Measurements from ENCODE around the gene FNDC1. TPM values are rescaled to one million over a fixed set of nuclear protein-coding genes. Genes with fewer than 3 reads are reported as not detected.

FNDC1 gene
- total RNA-seq, 2 experiments from 2014 or later, result not detected

- H3K27ac Mint-ChIP-seq, result no peak overlapping the region
- no peak overlapping the region for H3K4me3 Mint-ChIP-seq
- CTCF ChIA-PET, result interaction anchor here (0.7 kb wide), 1 partner anchor 11 kb away, joined by 4 read pairs; no protein-coding TSS in a partner anchor
- DNase-seq, result no peak
- no peaks in the 10 kb centered on the region for H3K36me3 Mint-ChIP-seq (ENCODE audit: low read depth)
- no peaks in the 10 kb centered on the region for H3K4me1 Mint-ChIP-seq (ENCODE audit: low read depth)
- H3K9me3 Mint-ChIP-seq, result peaks cover 4% of the 10 kb centered on the region
- H3K27me3 Mint-ChIP-seq (ENCODE audit: low read depth), result peaks cover 3% of the 10 kb centered on the region
- intact Hi-C loops (cut with micrococcal nuclease), result no loop called here
Measured at GRCh38 chr6:159249128-159249527, 79.9 kb downstream of the FNDC1 start.

- CTCF ChIA-PET, result interaction anchor here (0.7 kb wide), 1 partner anchor 11 kb away, joined by 4 read pairs; no protein-coding TSS in a partner anchor
- H3K36me3 Mint-ChIP-seq (ENCODE audit: low read depth), result no peaks in the 10 kb centered on the region
- intact Hi-C loops (cut with micrococcal nuclease), result loop anchor here (5.0 to 10.0 kb wide), 4 partner anchors 77 to 358 kb away; no protein-coding TSS in a partner anchor
- no peak overlapping the region for H3K4me3 Mint-ChIP-seq
- peaks cover 2% of the 10 kb centered on the region for H3K9me3 Mint-ChIP-seq
- DNase-seq, result no peak
- H3K4me1 Mint-ChIP-seq (ENCODE audit: low read depth), result no peaks in the 10 kb centered on the region
- no peak overlapping the region for H3K27ac Mint-ChIP-seq
- H3K27me3 Mint-ChIP-seq (ENCODE audit: low read depth), result peaks cover 5% of the 10 kb centered on the region
Measured at GRCh38 chr6:159249752-159250151, 80.6 kb downstream of the FNDC1 start.

- Mint-ChIP-seq H3K9me3 (no peaks in the 10 kb centered on the region), H3K27me3 (ENCODE audit: low read depth) (peaks cover 7% of the 10 kb centered on the region), H3K4me3 (no peak overlapping the region), H3K36me3 (ENCODE audit: low read depth) (no peaks in the 10 kb centered on the region), H3K27ac (no peak overlapping the region), H3K4me1 (ENCODE audit: low read depth) (no peaks in the 10 kb centered on the region)
- CTCF ChIA-PET, result interaction anchor here (0.6 to 1.3 kb wide), 3 partner anchors 8 to 1027 kb away, joined by 3 read pairs; no protein-coding TSS in a partner anchor
- intact Hi-C loops (cut with micrococcal nuclease), result loop anchor here (5.0 to 10.0 kb wide), 4 partner anchors 78 to 357 kb away; no protein-coding TSS in a partner anchor
- no peak for DNase-seq
Measured at GRCh38 chr6:159250633-159251032, 81.4 kb downstream of the FNDC1 start.

GRCh38 chr6:159252955-159253508 is 83.8 kb downstream of the FNDC1 start:
- H3K27me3 Mint-ChIP-seq (ENCODE audit: low read depth), result peaks cover 12% of the 10 kb centered on the region
- no peak overlapping the region for H3K4me3 Mint-ChIP-seq
- H3K36me3 Mint-ChIP-seq (ENCODE audit: low read depth), result no peaks in the 10 kb centered on the region
- peak; percentile 22 for DNase-seq
- no peak overlapping the region for H3K27ac Mint-ChIP-seq
- no peaks in the 10 kb centered on the region for H3K9me3 Mint-ChIP-seq
- intact Hi-C loops (cut with micrococcal nuclease), result loop anchor here (1.0 to 10.0 kb wide), 5 partner anchors 81 to 401 kb away; no protein-coding TSS in a partner anchor
- CTCF ChIA-PET, result interaction anchor here (0.6 to 2.4 kb wide), 26 partner anchors 9 to 405 kb away, joined by 3 to 17 read pairs (median 4); no protein-coding TSS in a partner anchor
- H3K4me1 Mint-ChIP-seq (ENCODE audit: low read depth), result no peaks in the 10 kb centered on the region

GRCh38 chr6:159254186-159254585 is 85.0 kb downstream of the FNDC1 start:
- DNase-seq, result no peak
- H3K9me3 Mint-ChIP-seq, result no peaks in the 10 kb centered on the region
- peaks cover 12% of the 10 kb centered on the region for H3K27me3 Mint-ChIP-seq (ENCODE audit: low read depth)
- H3K27ac Mint-ChIP-seq, result no peak overlapping the region
- CTCF ChIA-PET, result interaction anchor here (0.7 to 2.1 kb wide), 3 partner anchors 36 to 401 kb away, joined by 4 to 17 read pairs (median 10); no protein-coding TSS in a partner anchor
- no peaks in the 10 kb centered on the region for H3K36me3 Mint-ChIP-seq (ENCODE audit: low read depth)
- H3K4me1 Mint-ChIP-seq (ENCODE audit: low read depth), result no peaks in the 10 kb centered on the region
- H3K4me3 Mint-ChIP-seq, result no peak overlapping the region
- intact Hi-C loops (cut with micrococcal nuclease), result loop anchor here (5.0 to 10.0 kb wide), 4 partner anchors 82 to 353 kb away; no protein-coding TSS in a partner anchor

- Mint-ChIP-seq H3K27ac (no peak overlapping the region), H3K27me3 (ENCODE audit: low read depth) (peaks cover 12% of the 10 kb centered on the region), H3K4me1 (ENCODE audit: low read depth) (no peaks in the 10 kb centered on the region), H3K4me3 (no peak overlapping the region), H3K9me3 (no peaks in the 10 kb centered on the region), H3K36me3 (ENCODE audit: low read depth) (no peaks in the 10 kb centered on the region)
- CTCF ChIA-PET, result interaction anchor here (0.6 to 1.1 kb wide), 3 partner anchors 33 to 103 kb away, joined by 3 read pairs; no protein-coding TSS in a partner anchor
- intact Hi-C loops (cut with micrococcal nuclease), result loop anchor here (10.0 kb wide), 2 partner anchors 209 to 241 kb away; no protein-coding TSS in a partner anchor
- DNase-seq, result no peak
Measured at GRCh38 chr6:159255434-159255951, 86.3 kb downstream of the FNDC1 start.

GRCh38 chr6:159256128-159256527 is 86.9 kb downstream of the FNDC1 start:
- Mint-ChIP-seq H3K4me3 (no peak overlapping the region), H3K4me1 (ENCODE audit: low read depth) (no peaks in the 10 kb centered on the region), H3K9me3 (no peaks in the 10 kb centered on the region), H3K27ac (no peak overlapping the region), H3K27me3 (ENCODE audit: low read depth) (peaks cover 12% of the 10 kb centered on the region), H3K36me3 (ENCODE audit: low read depth) (no peaks in the 10 kb centered on the region)
- intact Hi-C loops (cut with micrococcal nuclease), result loop anchor here (10.0 kb wide), 2 partner anchors 209 to 241 kb away; no protein-coding TSS in a partner anchor
- CTCF ChIA-PET, result interaction anchor here (1.1 kb wide), 1 partner anchor 102 kb away, joined by 3 read pairs; no protein-coding TSS in a partner anchor
- no peak for DNase-seq

GRCh38 chr6:159257846-159258245 is 88.6 kb downstream of the FNDC1 start:
- intact Hi-C loops (cut with micrococcal nuclease), result loop anchor here (10.0 kb wide), 2 partner anchors 207 to 243 kb away; no protein-coding TSS in a partner anchor
- Mint-ChIP-seq H3K4me3 (no peak overlapping the region), H3K9me3 (no peaks in the 10 kb centered on the region), H3K36me3 (ENCODE audit: low read depth) (no peaks in the 10 kb centered on the region), H3K4me1 (ENCODE audit: low read depth) (no peaks in the 10 kb centered on the region), H3K27me3 (ENCODE audit: low read depth) (peaks cover 16% of the 10 kb centered on the region), H3K27ac (no peak overlapping the region)
- CTCF ChIA-PET, result no interaction called here
- DNase-seq, result no peak

- CTCF ChIA-PET, result interaction anchor here (1.4 to 1.7 kb wide), 2 partner anchors 9 to 10 kb away, joined by 3 to 4 read pairs; no protein-coding TSS in a partner anchor
- intact Hi-C loops (cut with micrococcal nuclease), result loop anchor here (10.0 kb wide), 2 partner anchors 205 to 245 kb away; no protein-coding TSS in a partner anchor
- Mint-ChIP-seq H3K4me1 (ENCODE audit: low read depth) (no peaks in the 10 kb centered on the region), H3K9me3 (no peaks in the 10 kb centered on the region), H3K27me3 (ENCODE audit: low read depth) (peaks cover 15% of the 10 kb centered on the region), H3K36me3 (ENCODE audit: low read depth) (no peaks in the 10 kb centered on the region), H3K27ac (no peak overlapping the region), H3K4me3 (no peak overlapping the region)
- no peak for DNase-seq
Measured at GRCh38 chr6:159259441-159260125, 90.4 kb downstream of the FNDC1 start.

- Mint-ChIP-seq H3K9me3 (no peaks in the 10 kb centered on the region), H3K36me3 (ENCODE audit: low read depth) (no peaks in the 10 kb centered on the region), H3K27me3 (ENCODE audit: low read depth) (peaks cover 13% of the 10 kb centered on the region), H3K4me1 (ENCODE audit: low read depth) (no peaks in the 10 kb centered on the region), H3K27ac (no peak overlapping the region), H3K4me3 (no peak overlapping the region)
- DNase-seq, result no peak
- CTCF ChIA-PET, result interaction anchor here (1.7 kb wide), 1 partner anchor 11 kb away, joined by 4 read pairs; no protein-coding TSS in a partner anchor
- intact Hi-C loops (cut with micrococcal nuclease), result no loop called here
Measured at GRCh38 chr6:159260208-159260607, 91.0 kb downstream of the FNDC1 start.

GRCh38 chr6:159261995-159262394 is 92.8 kb downstream of the FNDC1 start:
- H3K4me3 Mint-ChIP-seq, result no peak overlapping the region
- no peaks in the 10 kb centered on the region for H3K36me3 Mint-ChIP-seq (ENCODE audit: low read depth)
- intact Hi-C loops (cut with micrococcal nuclease), result no loop called here
- DNase-seq, result no peak
- CTCF ChIA-PET, result interaction anchor here (1.2 kb wide), 2 partner anchors 10 to 706 kb away, joined by 3 to 4 read pairs; no protein-coding TSS in a partner anchor
- H3K27me3 Mint-ChIP-seq (ENCODE audit: low read depth), result peaks cover 7% of the 10 kb centered on the region
- H3K9me3 Mint-ChIP-seq, result no peaks in the 10 kb centered on the region
- no peaks in the 10 kb centered on the region for H3K4me1 Mint-ChIP-seq (ENCODE audit: low read depth)
- no peak overlapping the region for H3K27ac Mint-ChIP-seq

GRCh38 chr6:159262586-159262985 is 93.4 kb downstream of the FNDC1 start:
- Mint-ChIP-seq H3K9me3 (no peaks in the 10 kb centered on the region), H3K27ac (no peak overlapping the region), H3K36me3 (ENCODE audit: low read depth) (no peaks in the 10 kb centered on the region), H3K4me3 (no peak overlapping the region), H3K27me3 (ENCODE audit: low read depth) (peaks cover 9% of the 10 kb centered on the region), H3K4me1 (ENCODE audit: low read depth) (no peaks in the 10 kb centered on the region)
- DNase-seq, result no peak
- intact Hi-C loops (cut with micrococcal nuclease), result no loop called here
- CTCF ChIA-PET, result interaction anchor here (1.2 kb wide), 2 partner anchors 10 to 705 kb away, joined by 3 to 4 read pairs; no protein-coding TSS in a partner anchor

Measured in activated naive CD4-positive, alpha-beta T cell treated with anti-CD3 and anti-CD28 coated beads for 36 hours (primary cell).